GM19455 (cell line): ENCODE measurements around the gene KCNH6.

Experiments used
- ATAC-seq: cut with Tn5 transposase; IDR thresholded peaks from one replicate; pipeline ENCODE4 v1.9.1; 2021; ENCODE audit not compliant: unreplicated experiment

KCNH6 gene

GRCh38 chr17:63533433-63534077, 10.4 kb downstream of the KCNH6 start:
- ATAC-seq = no peak

DNA sequence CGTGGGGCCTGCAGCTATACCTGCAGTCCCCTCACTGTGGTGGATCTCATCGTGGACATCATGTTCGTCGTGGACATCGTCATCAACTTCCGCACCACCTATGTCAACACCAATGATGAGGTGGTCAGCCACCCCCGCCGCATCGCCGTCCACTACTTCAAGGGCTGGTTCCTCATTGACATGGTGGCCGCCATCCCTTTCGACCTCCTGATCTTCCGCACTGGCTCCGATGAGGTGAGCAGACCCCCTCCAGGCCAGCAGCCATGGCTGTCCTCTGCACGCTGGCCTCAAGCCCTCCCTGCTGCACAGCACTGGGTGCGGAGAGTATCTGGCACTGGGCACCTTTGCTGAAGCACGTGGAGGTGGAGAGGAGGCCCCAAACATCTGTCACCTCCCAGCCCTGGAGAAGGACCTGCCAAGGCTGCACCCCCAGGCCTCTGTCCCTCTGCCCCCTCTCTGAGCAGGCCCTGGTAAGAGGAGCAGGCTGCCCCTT, 11.0 kb downstream of the KCNH6 start:
- ATAC-seq = no peak

- no peak for ATAC-seq
Observed at GRCh38 chr17:63534816-63535455, 11.8 kb downstream of the KCNH6 start.

DNA sequence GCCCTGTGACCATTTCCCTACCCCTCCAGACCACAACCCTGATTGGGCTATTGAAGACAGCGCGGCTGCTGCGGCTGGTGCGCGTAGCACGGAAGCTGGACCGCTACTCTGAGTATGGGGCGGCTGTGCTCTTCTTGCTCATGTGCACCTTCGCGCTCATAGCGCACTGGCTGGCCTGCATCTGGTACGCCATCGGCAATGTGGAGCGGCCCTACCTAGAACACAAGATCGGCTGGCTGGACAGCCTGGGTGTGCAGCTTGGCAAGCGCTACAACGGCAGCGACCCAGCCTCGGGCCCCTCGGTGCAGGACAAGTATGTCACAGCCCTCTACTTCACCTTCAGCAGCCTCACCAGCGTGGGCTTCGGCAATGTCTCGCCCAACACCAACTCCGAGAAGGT, 12.5 kb downstream of the KCNH6 start:
- ATAC-seq = no peak

- no peak for ATAC-seq
Observed at GRCh38 chr17:63537001-63537400, 13.8 kb downstream of the KCNH6 start.

DNA sequence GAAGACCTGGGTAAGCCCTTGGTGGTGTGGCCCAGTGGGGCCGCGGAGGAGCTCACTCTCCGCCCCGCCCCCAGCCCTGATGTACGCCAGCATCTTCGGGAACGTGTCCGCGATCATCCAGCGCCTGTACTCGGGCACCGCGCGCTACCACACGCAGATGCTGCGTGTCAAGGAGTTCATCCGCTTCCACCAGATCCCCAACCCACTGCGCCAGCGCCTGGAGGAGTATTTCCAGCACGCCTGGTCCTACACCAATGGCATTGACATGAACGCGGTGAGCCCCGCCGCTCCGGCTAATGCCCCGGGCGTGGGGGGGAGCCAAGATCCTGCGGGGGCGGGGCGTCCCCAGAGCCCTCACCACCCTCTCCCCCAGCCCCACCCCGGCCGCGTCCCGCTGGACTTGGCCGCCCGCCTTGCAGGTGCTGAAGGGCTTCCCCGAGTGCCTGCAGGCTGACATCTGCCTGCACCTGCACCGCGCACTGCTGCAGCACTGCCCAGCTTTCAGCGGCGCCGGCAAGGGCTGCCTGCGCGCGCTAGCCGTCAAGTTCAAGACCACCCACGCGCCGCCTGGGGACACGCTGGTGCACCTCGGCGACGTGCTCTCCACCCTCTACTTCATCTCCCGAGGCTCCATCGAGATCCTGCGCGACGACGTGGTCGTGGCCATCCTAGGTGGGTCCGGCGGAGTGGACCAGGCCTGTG, 15.0 kb downstream of the KCNH6 start:
- no peak for ATAC-seq

GRCh38 chr17:63538693-63539595, 15.8 kb downstream of the KCNH6 start:
- ATAC-seq = no peak

DNA sequence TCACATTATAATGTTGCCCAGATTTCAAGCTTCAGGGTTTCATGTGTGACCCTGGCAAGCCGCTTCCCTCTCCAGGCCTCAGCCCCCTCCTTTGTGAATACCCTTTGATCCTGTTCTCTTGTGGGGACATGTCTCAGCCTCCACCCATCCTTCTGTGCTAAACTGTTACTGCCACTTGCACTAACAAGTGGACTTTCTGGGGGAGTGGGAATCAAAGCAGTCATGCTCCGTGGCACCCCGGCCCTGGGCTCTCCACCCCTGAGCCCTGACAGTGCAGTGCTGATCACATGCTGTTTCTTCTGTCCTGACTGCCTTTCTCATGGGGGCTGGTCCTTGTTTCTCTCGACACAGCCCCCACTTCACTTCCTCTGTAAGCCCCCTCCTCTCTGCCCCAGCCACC, 17.4 kb downstream of the KCNH6 start:
- no peak for ATAC-seq

DNA sequence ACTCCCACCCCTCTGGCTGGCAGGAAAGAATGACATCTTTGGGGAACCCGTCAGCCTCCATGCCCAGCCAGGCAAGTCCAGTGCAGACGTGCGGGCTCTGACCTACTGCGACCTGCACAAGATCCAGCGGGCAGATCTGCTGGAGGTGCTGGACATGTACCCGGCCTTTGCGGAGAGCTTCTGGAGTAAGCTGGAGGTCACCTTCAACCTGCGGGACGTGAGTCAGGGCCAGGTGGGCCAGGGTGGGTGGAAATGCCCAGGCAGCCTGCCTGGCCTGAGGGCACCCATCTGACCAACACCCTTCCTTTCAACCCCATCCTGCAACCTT, 19.0 kb downstream of the KCNH6 start:
- ATAC-seq = no peak

GRCh38 chr17:63542942-63543821, 20.0 kb downstream of the KCNH6 start:
- no peak for ATAC-seq

DNA sequence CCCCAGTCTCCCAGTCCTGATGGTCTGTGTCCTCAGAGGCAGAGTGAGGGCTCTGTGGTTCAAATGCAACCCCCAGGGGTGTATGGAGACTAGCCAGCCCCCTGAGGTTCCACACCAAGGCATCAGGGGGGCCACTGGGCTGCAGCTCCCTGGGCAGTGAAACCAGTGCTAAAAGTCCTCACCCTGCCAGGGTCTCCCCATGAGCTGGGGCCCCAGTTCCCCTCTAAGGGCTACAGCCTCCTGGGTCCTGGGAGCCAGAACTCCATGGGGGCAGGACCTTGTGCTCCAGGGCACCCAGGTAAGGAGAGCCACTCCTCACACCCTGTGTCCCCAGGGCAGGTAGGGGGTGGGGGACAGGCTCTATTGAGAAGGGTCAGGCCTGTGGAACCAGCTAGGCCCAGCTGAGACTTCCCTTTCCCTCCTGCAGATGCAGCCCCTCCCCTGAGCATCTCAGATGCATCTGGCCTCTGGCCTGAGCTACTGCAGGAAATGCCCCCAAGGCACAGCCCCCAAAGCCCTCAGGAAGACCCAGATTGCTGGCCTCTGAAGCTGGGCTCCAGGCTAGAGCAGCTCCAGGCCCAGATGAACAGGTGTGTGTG, 20.8 kb downstream of the KCNH6 start:
- no peak for ATAC-seq

DNA sequence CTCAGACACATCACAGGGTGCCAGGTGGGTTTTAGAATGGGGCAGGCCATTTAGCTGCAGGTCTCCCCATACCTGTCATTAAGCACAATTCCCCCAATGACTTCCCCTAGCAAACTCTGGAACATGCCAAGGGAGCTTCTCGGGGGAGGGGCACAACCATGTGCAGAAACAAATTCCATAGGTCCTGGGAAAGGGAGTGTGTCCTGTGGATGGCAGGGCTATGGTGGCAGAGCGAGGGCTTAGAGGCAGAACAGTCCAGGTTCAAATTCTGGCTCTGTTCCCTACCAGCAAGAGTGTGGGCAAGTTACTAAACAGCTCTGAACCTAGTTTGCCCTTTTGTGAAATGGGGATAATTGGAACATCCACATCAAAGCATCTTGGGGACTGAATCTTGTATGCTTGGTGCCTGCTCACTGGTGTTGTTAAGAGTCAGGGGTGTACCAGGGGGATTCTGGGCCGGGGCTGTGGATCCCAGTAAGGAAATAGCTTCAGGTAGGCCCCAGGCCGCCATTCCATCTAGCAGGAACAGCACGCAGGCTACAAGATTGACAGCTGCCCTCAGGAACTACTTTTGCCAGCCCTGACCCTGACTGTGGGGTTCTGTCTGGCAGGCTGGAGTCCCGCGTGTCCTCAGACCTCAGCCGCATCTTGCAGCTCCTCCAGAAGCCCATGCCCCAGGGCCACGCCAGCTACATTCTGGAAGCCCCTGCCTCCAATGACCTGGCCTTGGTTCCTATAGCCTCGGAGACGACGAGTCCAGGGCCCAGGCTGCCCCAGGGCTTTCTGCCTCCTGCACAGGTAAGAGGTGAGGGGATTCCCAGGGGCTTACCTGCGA, 21.5 kb downstream of the KCNH6 start:
- ATAC-seq = no peak

GRCh38 chr17:63546308-63547082, 23.3 kb downstream of the KCNH6 start:
- ATAC-seq = no peak

GRCh38 chr17:63547083-63547523, 23.9 kb downstream of the KCNH6 start:
- ATAC-seq = no peak

GRCh38 chr17:63549289-63549945, 26.3 kb downstream of the KCNH6 start:
- ATAC-seq = peak; percentile 26

- peak; percentile 91 for ATAC-seq
Observed at GRCh38 chr17:63549946-63550816, 27.0 kb downstream of the KCNH6 start, which contains the start of gene DCAF7. Gene DCAF7 (plus strand): TSS chr17:63550477. CDS start chr17:63550678, 201 bp downstream.
